Ishikawa (cell line): ENCODE data around the gene SHC4.

Experiments
- CEBPB ChIP-seq: IDR thresholded peaks from 2 replicates; pipeline ENCODE4 v1.6.1; 2012
- CREB1 ChIP-seq: IDR thresholded peaks from 2 replicates; pipeline ENCODE4 v1.6.1; 2012; ENCODE audit warnings: low read depth
- EP300 ChIP-seq: IDR thresholded peaks from 2 replicates; pipeline ENCODE4 v1.6.1; 2012; ENCODE audit warnings: borderline replicate concordance
- FOXM1 ChIP-seq: IDR thresholded peaks from 2 replicates; pipeline ENCODE4 v1.6.1; 2012; ENCODE audit warnings: low read depth, borderline replicate concordance
- TAF1 ChIP-seq: IDR thresholded peaks from 2 replicates; pipeline ENCODE4 v1.6.1; 2012; ENCODE audit warnings: low read depth, mild to moderate bottlenecking
- YY1 ChIP-seq: IDR thresholded peaks from 2 replicates; pipeline ENCODE4 v1.6.1; 2012; ENCODE audit warnings: low read depth
- ZBTB7A ChIP-seq: IDR thresholded peaks from 2 replicates; pipeline ENCODE4 v1.6.1; 2012; ENCODE audit warnings: low read depth
- TF ChIP-seq, protein P1 (sequence below): IDR thresholded peaks from 2 replicates; pipeline ENCODE4 v1.6.1; 2012
- TF ChIP-seq, protein P2 (sequence below): IDR thresholded peaks from 2 replicates; pipeline ENCODE4 v1.6.1; 2012
- TF ChIP-seq, protein P3 (sequence below): IDR thresholded peaks from 2 replicates; pipeline ENCODE4 v1.6.1; 2012; ENCODE audit warnings: low read depth, mild to moderate bottlenecking

DNA sequence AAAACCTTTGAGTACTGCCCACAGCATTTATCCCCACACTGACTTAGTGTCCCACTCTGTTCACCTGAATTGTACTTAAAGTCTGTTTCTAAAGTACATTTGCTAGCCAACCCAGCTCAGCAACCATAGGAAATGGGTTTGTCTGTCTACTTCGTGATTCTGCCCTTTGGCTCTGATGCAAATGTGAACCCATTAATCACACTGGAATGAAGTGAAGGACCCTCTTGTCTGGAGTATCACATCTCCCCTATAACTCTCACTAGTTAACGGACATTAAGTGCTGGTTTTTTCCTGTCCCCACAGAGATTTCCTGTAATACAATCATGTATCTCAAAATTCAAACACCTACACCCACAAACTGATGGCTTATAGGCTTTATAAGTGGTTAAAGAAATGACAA lies 65.3 kb downstream of the SHC4 start:
- TF ChIP-seq CREB1 (no peak), TAF1 (no peak), ZBTB7A (no peak), YY1 (no peak), EP300 (no peak), FOXM1 (no peak), CEBPB (no peak)
- TF ChIP-seq, protein P1, sequence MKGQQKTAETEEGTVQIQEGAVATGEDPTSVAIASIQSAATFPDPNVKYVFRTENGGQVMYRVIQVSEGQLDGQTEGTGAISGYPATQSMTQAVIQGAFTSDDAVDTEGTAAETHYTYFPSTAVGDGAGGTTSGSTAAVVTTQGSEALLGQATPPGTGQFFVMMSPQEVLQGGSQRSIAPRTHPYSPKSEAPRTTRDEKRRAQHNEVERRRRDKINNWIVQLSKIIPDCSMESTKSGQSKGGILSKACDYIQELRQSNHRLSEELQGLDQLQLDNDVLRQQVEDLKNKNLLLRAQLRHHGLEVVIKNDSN, result no peak
- TF ChIP-seq, protein P2, sequence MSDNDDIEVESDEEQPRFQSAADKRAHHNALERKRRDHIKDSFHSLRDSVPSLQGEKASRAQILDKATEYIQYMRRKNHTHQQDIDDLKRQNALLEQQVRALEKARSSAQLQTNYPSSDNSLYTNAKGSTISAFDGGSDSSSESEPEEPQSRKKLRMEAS, result no peak
- TF ChIP-seq, protein P3, sequence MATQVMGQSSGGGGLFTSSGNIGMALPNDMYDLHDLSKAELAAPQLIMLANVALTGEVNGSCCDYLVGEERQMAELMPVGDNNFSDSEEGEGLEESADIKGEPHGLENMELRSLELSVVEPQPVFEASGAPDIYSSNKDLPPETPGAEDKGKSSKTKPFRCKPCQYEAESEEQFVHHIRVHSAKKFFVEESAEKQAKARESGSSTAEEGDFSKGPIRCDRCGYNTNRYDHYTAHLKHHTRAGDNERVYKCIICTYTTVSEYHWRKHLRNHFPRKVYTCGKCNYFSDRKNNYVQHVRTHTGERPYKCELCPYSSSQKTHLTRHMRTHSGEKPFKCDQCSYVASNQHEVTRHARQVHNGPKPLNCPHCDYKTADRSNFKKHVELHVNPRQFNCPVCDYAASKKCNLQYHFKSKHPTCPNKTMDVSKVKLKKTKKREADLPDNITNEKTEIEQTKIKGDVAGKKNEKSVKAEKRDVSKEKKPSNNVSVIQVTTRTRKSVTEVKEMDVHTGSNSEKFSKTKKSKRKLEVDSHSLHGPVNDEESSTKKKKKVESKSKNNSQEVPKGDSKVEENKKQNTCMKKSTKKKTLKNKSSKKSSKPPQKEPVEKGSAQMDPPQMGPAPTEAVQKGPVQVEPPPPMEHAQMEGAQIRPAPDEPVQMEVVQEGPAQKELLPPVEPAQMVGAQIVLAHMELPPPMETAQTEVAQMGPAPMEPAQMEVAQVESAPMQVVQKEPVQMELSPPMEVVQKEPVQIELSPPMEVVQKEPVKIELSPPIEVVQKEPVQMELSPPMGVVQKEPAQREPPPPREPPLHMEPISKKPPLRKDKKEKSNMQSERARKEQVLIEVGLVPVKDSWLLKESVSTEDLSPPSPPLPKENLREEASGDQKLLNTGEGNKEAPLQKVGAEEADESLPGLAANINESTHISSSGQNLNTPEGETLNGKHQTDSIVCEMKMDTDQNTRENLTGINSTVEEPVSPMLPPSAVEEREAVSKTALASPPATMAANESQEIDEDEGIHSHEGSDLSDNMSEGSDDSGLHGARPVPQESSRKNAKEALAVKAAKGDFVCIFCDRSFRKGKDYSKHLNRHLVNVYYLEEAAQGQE, result no peak
